Head of caudate nucleus (tissue), 42 donors: ENCODE measurements around the gene STEAP3.

Source experiments
- DNase-seq, 42 donors: peaks; one replicate each; pipeline versions ENCODE4 v3.0.0 to v3.0.0-alpha.2; 2020 to 2021; ENCODE audit warnings: mixed read lengths in 7 of 42
- intact Hi-C: fragments of 100-400 bp; cut with DNase I; formaldehyde crosslinking; loops from one replicate; pipeline ENCODE4 v1.15.0; 2022

The STEAP3 gene

GRCh38 chr2:119197126-119197405, 26.6 kb upstream of the STEAP3 start:
- DNase-seq: no peak
- intact Hi-C loops: no loop called here

- intact Hi-C loops: no loop called here
- DNase-seq: no peak
These were observed 25.9 kb upstream of the STEAP3 start for GRCh38 chr2:119197529-119198239.

GRCh38 chr2:119198240-119198840, 25.3 kb upstream of the STEAP3 start:
- DNase-seq: no peak
- intact Hi-C loops: no loop called here

GRCh38 chr2:119201815-119202214, 21.8 kb upstream of the STEAP3 start:
- DNase-seq: no peak
- intact Hi-C loops: no loop called here

- no peak for DNase-seq
These were observed 20.9 kb upstream of the STEAP3 start for GRCh38 chr2:119202610-119203310.

GRCh38 chr2:119204525-119204924, 19.1 kb upstream of the STEAP3 start:
- DNase-seq: no peak

More at GRCh38 chr2:119202610-119203310, 20.9 kb upstream of the STEAP3 start:
- intact Hi-C loops: no loop called here

GRCh38 chr2:119205001-119205706, 18.5 kb upstream of the STEAP3 start:
- no peak for DNase-seq
- intact Hi-C loops: no loop called here

More at GRCh38 chr2:119204525-119204924, 19.1 kb upstream of the STEAP3 start:
- intact Hi-C loops: no loop called here

GRCh38 chr2:119206201-119206600, 17.4 kb upstream of the STEAP3 start:
- DNase-seq: no peak
- intact Hi-C loops: no loop called here

- intact Hi-C loops: no loop called here
- DNase-seq: no peak
These were observed 16.2 kb upstream of the STEAP3 start for GRCh38 chr2:119207447-119207846.

GRCh38 chr2:119208791-119209203, 14.8 kb upstream of the STEAP3 start:
- no peak for DNase-seq
- intact Hi-C loops: no loop called here

GRCh38 chr2:119212139-119212800, 11.4 kb upstream of the STEAP3 start:
- intact Hi-C loops: no loop called here
- DNase-seq: peak in 4 of 42 donors; percentile 14 to 28 (median 20)

GRCh38 chr2:119214453-119215037, 9.1 kb upstream of the STEAP3 start:
- no peak for DNase-seq
- intact Hi-C loops: no loop called here

- no peak for DNase-seq
- intact Hi-C loops: no loop called here
These were observed 6.6 kb upstream of the STEAP3 start for GRCh38 chr2:119216994-119217393.

GRCh38 chr2:119218478-119219064, 5.1 kb upstream of the STEAP3 start:
- intact Hi-C loops: no loop called here
- DNase-seq: peak in 2 of 42 donors; percentile 21 to 24

GRCh38 chr2:119219873-119220272, 3.8 kb upstream of the STEAP3 start:
- DNase-seq: no peak
- intact Hi-C loops: no loop called here

GRCh38 chr2:119220720-119221301, 2.8 kb upstream of the STEAP3 start:
- intact Hi-C loops: no loop called here
- no peak for DNase-seq

- DNase-seq: no peak
- intact Hi-C loops: no loop called here
These were observed 2.0 kb upstream of the STEAP3 start for GRCh38 chr2:119221609-119222008.

GRCh38 chr2:119222213-119222612, 1.4 kb upstream of the STEAP3 start:
- intact Hi-C loops: no loop called here
- no peak for DNase-seq
